DND-41 (cell line): ENCODE results near the gene GATM.

Experiments
- CTCF ChIP-seq: IDR thresholded peaks from 2 replicates; pipeline ENCODE4 v1.5.1; 2012; ENCODE audit warnings: borderline replicate concordance, low read length, moderate library complexity, mild to moderate bottlenecking; ENCODE audit not compliant: poor library complexity, severe bottlenecking; ENCODE audit errors: extremely low read depth
- EZH2 ChIP-seq: IDR thresholded peaks from 3 replicates; pipeline ENCODE4 v1.6.1; 2012; ENCODE audit warnings: borderline replicate concordance, low read depth, mild to moderate bottlenecking, moderate library complexity, low read length, inconsistent platforms; ENCODE audit not compliant: severe bottlenecking

GRCh38 chr15:45376967-45377608 is 1.3 kb downstream of the GATM start:
- no peak for TF ChIP-seq EZH2
- TF ChIP-seq CTCF, result no peak
